Measurements from ENCODE around the gene ZNF322. TPM values are rescaled to one million over a fixed set of nuclear protein-coding genes. Genes with fewer than 3 reads are reported as not detected.

ZNF322 gene
- polyA plus RNA-seq, 1 donor (not counting 4 experiments of a cell fraction or from before 2014, with no cell fraction given), result 7.7 TPM

GRCh38 chr6:26599591-26599990 lies 60.0 kb downstream of the ZNF322 start:
- H3K9me1 ChIP-seq (ENCODE audit: control insufficient read depth, extremely low read depth, insufficient read depth, low read length), result no peaks in the 10 kb centered on the region
- FAIRE-seq (no peak), DNase-seq (ENCODE audit: low read depth, low spot score) (no peak)
- H3K4me2 ChIP-seq (ENCODE audit: control insufficient read depth, extremely low read depth, insufficient read depth, low read depth, low read length), result no peak overlapping the region
- H3K27ac ChIP-seq (ENCODE audit: control insufficient read depth, insufficient read depth, low read length), result no peak overlapping the region
- no peak overlapping the region for H3K9ac ChIP-seq (ENCODE audit: control insufficient read depth, extremely low read depth, insufficient read depth, low read length)
- H3K9me3 ChIP-seq (ENCODE audit: control insufficient read depth, low read depth, low read length), result no peaks in the 10 kb centered on the region
- TF ChIP-seq EZH2 (IDR thresholded peaks at IDR 0.05; ENCODE audit: low read length) (no peak), CTCF (optimal IDR thresholded peaks at IDR 0.05 in 1 of 3, IDR thresholded peaks at IDR 0.05 in 1 of 3, conservative IDR thresholded peaks at IDR 0.05 in 1 of 3; ENCODE audit: extremely low read depth in 1 of 3, insufficient read depth in 2 of 3, low read length in 3 of 3) (no peak)
- peaks cover 18% of the 10 kb centered on the region for H3K4me1 ChIP-seq (ENCODE audit: control insufficient read depth, extremely low read depth, insufficient read depth, low read length)
- H3K36me3 ChIP-seq (ENCODE audit: control insufficient read depth in 2 of 2, extremely low read depth in 1 of 2, insufficient read depth in 2 of 2, low read length in 2 of 2), result peaks cover 8 to 15% of the 10 kb centered on the region in 2 experiments
- no peaks in the 10 kb centered on the region for H3K27me3 ChIP-seq (ENCODE audit: control insufficient read depth, extremely low read depth, insufficient read depth, low read length)
- no peak overlapping the region for H3K4me3 ChIP-seq (ENCODE audit: control insufficient read depth in 2 of 3, extremely low read depth in 1 of 3, insufficient read depth in 2 of 3, low read depth in 1 of 3, low read length in 3 of 3)
- H3K79me2 ChIP-seq (ENCODE audit: control insufficient read depth, insufficient read depth, low read length), result peaks cover 20% of the 10 kb centered on the region
- dilution Hi-C loops (cut with MboI; ENCODE audit: extremely low pct_ligation_motif_present, low sequenced_read_pairs), result no loop called here
- no peak overlapping the region for H2AFZ ChIP-seq (ENCODE audit: control insufficient read depth, low read length)
- no peaks in the 10 kb centered on the region for H4K20me1 ChIP-seq (ENCODE audit: control insufficient read depth, extremely low read depth, insufficient read depth, low read length)

GRCh38 chr6:26599134-26599533 lies 60.4 kb downstream of the ZNF322 start:
- no peak for TF ChIP-seq CTCF (optimal IDR thresholded peaks at IDR 0.05 in 1 of 3, IDR thresholded peaks at IDR 0.05 in 1 of 3, conservative IDR thresholded peaks at IDR 0.05 in 1 of 3; ENCODE audit: extremely low read depth in 1 of 3, insufficient read depth in 2 of 3, low read length in 3 of 3)
- TF ChIP-seq EZH2 (IDR thresholded peaks at IDR 0.05; ENCODE audit: low read length), result no peak
- DNase-seq (ENCODE audit: low read depth, low spot score) (no peak), FAIRE-seq (no peak)
- peaks cover 21% of the 10 kb centered on the region for H3K4me1 ChIP-seq (ENCODE audit: control insufficient read depth, extremely low read depth, insufficient read depth, low read length)
- no peaks in the 10 kb centered on the region for H3K27me3 ChIP-seq (ENCODE audit: control insufficient read depth, extremely low read depth, insufficient read depth, low read length)
- H2AFZ ChIP-seq (ENCODE audit: control insufficient read depth, low read length), result no peak overlapping the region
- H4K20me1 ChIP-seq (ENCODE audit: control insufficient read depth, extremely low read depth, insufficient read depth, low read length), result no peaks in the 10 kb centered on the region
- H3K27ac ChIP-seq (ENCODE audit: control insufficient read depth, insufficient read depth, low read length), result no peak overlapping the region
- dilution Hi-C loops (cut with MboI; ENCODE audit: extremely low pct_ligation_motif_present, low sequenced_read_pairs), result no loop called here
- H3K9ac ChIP-seq (ENCODE audit: control insufficient read depth, extremely low read depth, insufficient read depth, low read length), result no peak overlapping the region
- H3K79me2 ChIP-seq (ENCODE audit: control insufficient read depth, insufficient read depth, low read length), result peaks cover 20% of the 10 kb centered on the region
- H3K9me3 ChIP-seq (ENCODE audit: control insufficient read depth, low read depth, low read length), result no peaks in the 10 kb centered on the region
- H3K4me3 ChIP-seq (ENCODE audit: control insufficient read depth in 2 of 3, extremely low read depth in 1 of 3, insufficient read depth in 2 of 3, low read depth in 1 of 3, low read length in 3 of 3), result no peak overlapping the region
- no peak overlapping the region for H3K4me2 ChIP-seq (ENCODE audit: control insufficient read depth, extremely low read depth, insufficient read depth, low read depth, low read length)
- peaks cover 8 to 15% of the 10 kb centered on the region in 2 experiments for H3K36me3 ChIP-seq (ENCODE audit: control insufficient read depth in 2 of 2, extremely low read depth in 1 of 2, insufficient read depth in 2 of 2, low read length in 2 of 2)
- H3K9me1 ChIP-seq (ENCODE audit: control insufficient read depth, extremely low read depth, insufficient read depth, low read length), result no peaks in the 10 kb centered on the region

All from keratinocyte (primary cell).